GM12801 (cell line): ENCODE results near the gene EEF1A2.

Experiments
- CTCF ChIP-seq: IDR thresholded peaks from one replicate; pipeline ENCODE4 v1.5.1; 2011; ENCODE audit warnings: control low read depth; ENCODE audit not compliant: insufficient read length; ENCODE audit errors: extremely low read depth

Gene EEF1A2

GRCh38 chr20:63518351-63518861 is 19.5 kb upstream of the EEF1A2 start:
- TF ChIP-seq CTCF = no peak

GRCh38 chr20:63517376-63518309 is 18.8 kb upstream of the EEF1A2 start:
- no peak for TF ChIP-seq CTCF

- TF ChIP-seq CTCF = no peak
Observed at GRCh38 chr20:63513207-63513606, 14.3 kb upstream of the EEF1A2 start.

GRCh38 chr20:63509088-63509564 is 10.2 kb upstream of the EEF1A2 start:
- TF ChIP-seq CTCF = no peak

- TF ChIP-seq CTCF = no peak
Observed at GRCh38 chr20:63508072-63508768, 9.3 kb upstream of the EEF1A2 start.

- TF ChIP-seq CTCF = no peak
Observed at GRCh38 chr20:63507083-63507743, 8.3 kb upstream of the EEF1A2 start.

GRCh38 chr20:63505723-63506122 is 6.8 kb upstream of the EEF1A2 start:
- TF ChIP-seq CTCF = no peak
